ENCODE results near the gene SIGMAR1. TPM values are rescaled to one million over a fixed set of nuclear protein-coding genes. Genes with fewer than 3 reads are reported as not detected.

SIGMAR1 gene
- total and polyA plus RNA-seq, 2 of the 8 experiments (the other 6 are each of a cell fraction or from before 2014, with no cell fraction given) = 84.2 to 134 TPM

DNA sequence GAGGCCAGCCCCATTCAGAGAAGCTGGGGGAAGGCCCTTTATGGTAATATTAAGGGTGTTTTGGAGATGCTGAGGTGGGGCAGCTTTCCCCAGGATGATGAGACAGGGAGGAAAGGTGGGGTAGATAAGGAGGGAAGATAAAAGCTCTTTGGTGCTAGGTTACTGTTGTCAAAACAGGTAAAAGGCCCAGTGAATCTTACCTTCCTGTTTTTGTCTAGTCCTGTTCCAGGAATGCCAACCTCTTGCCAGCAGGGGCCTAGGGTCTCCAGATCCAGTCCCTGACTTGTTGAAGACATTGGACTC is 25.7 kb upstream of the SIGMAR1 start:
- Histone ChIP-seq H3K4ac (replicated peaks; ENCODE audit: insufficient read length, low read depth, low read length) (no peak overlapping the region), H3K27ac (ENCODE audit: low read depth, low read length) (no peak overlapping the region), H3K36me3 (ENCODE audit: control insufficient read depth in 2 of 4, insufficient read depth in 4 of 4, low read length in 3 of 4) (peaks cover 0 to 2% (median 0%) of the 10 kb centered on the region in 4 experiments; a peak in 2 of 8 replicates), H4K91ac (replicated peaks; ENCODE audit: insufficient read length, low read length) (no peak overlapping the region), H3K4me1 (replicated peaks in 1 of 4; ENCODE audit: control insufficient read depth in 3 of 4, insufficient read depth in 4 of 4, low read length in 3 of 4) (peaks cover 0 to 4% (median 2%) of the 10 kb centered on the region in 4 experiments; a peak in 2 of 7 replicates), H3K27me3 (replicated peaks in 1 of 4; ENCODE audit: control insufficient read depth in 3 of 4, extremely low read depth in 1 of 4, insufficient read depth in 3 of 4, low read length in 3 of 4) (peaks cover 0 to 5% (median 0%) of the 10 kb centered on the region in 4 experiments; a peak in 2 of 7 replicates), H3K9me3 (ENCODE audit: insufficient read depth in 2 of 2, low read depth in 1 of 2, low read length in 1 of 2) (no peaks in the 10 kb centered on the region), H3K18ac (ENCODE audit: extremely low read depth, low read length) (no peak overlapping the region), H3K79me1 (ENCODE audit: low read depth, low read length) (no peaks in the 10 kb centered on the region), H3K23ac (ENCODE audit: insufficient read length) (no peak overlapping the region), H4K5ac (ENCODE audit: insufficient read length, low read depth, low read length) (no peak overlapping the region), H2AFZ (ENCODE audit: low read length) (no peak overlapping the region), H4K8ac (ENCODE audit: extremely low read depth, insufficient read depth, low read length) (no peak overlapping the region), H3K4me2 (ENCODE audit: insufficient read depth in 1 of 2, low read depth in 2 of 2, low read length in 2 of 2) (no peak overlapping the region), H2BK20ac (ENCODE audit: low read length) (no peak overlapping the region), H3K9ac (replicated peaks in 1 of 4; ENCODE audit: extremely low read depth in 1 of 4, low read depth in 3 of 4, low read length in 3 of 4) (no peak overlapping the region), H3K23me2 (ENCODE audit: low read depth, low read length) (peaks cover 9% of the 10 kb centered on the region), H2BK5ac (ENCODE audit: low read depth, low read length) (no peak overlapping the region), H2AK5ac (ENCODE audit: low read depth, low read length) (no peak overlapping the region), H2BK15ac (ENCODE audit: low read length) (no peak overlapping the region), H3K56ac (replicated peaks; ENCODE audit: insufficient read length, low read depth, low read length) (no peak overlapping the region), H3K79me2 (ENCODE audit: control insufficient read depth in 1 of 2, insufficient read depth in 2 of 2, low read length in 2 of 2) (peaks cover 0 to 8% of the 10 kb centered on the region in 2 experiments; a peak in 1 of 4 replicates), H4K20me1 (replicated peaks in 1 of 2; ENCODE audit: control insufficient read depth in 1 of 2, insufficient read depth in 2 of 2, low read length in 2 of 2) (peaks cover 0 to 1% of the 10 kb centered on the region in 2 experiments), H3K4me3 (ENCODE audit: extremely low read depth in 1 of 4, insufficient read depth in 2 of 4, low read depth in 3 of 4, low read length in 4 of 4) (no peak overlapping the region), H3K14ac (ENCODE audit: insufficient read length) (no peak overlapping the region), H2BK120ac (replicated peaks; ENCODE audit: low read depth, low read length) (no peak overlapping the region), H2BK12ac (ENCODE audit: low read depth, low read length) (no peak overlapping the region)
- TF ChIP-seq ZNF274 (IDR thresholded peaks at IDR 0.05; ENCODE audit: borderline replicate concordance, extremely low read depth, low read length) = no peak
- no peak for TF ChIP-seq RBBP5 (IDR thresholded peaks at IDR 0.05; ENCODE audit: borderline replicate concordance, low read depth, low read length)
- TF ChIP-seq HDAC6 (IDR thresholded peaks at IDR 0.05; ENCODE audit: low read depth, low read length) = no peak
- no peak for TF ChIP-seq PHF8 (conservative IDR thresholded peaks at IDR 0.05; ENCODE audit: low read depth, low read length)
- no peak for TF ChIP-seq POLR2AphosphoS5 (IDR thresholded peaks at IDR 0.05; ENCODE audit: low read depth, low read length)
- no peak for TF ChIP-seq CEBPB (IDR thresholded peaks at IDR 0.05; ENCODE audit: low read depth, low read length)
- TF ChIP-seq CTBP2 (IDR thresholded peaks at IDR 0.05; ENCODE audit: borderline replicate concordance, insufficient read depth, insufficient read length, low read length) = no peak
- TF ChIP-seq RXRA (IDR thresholded peaks at IDR 0.05; ENCODE audit: insufficient read depth, low read depth, low read length) = no peak
- no peak for TF ChIP-seq JUN (IDR thresholded peaks at IDR 0.05; ENCODE audit: low read depth, low read length)
- DNase-seq (ENCODE audit: low read depth in 1 of 2, low spot score in 2 of 2) (no peak), FAIRE-seq (no peak)
- ChIA-PET POLR2A (ENCODE audit: partially characterized antibody) (interaction anchor here (2.6 to 7.7 kb wide), 2 partner anchors 8 to 14 kb away, joined by 10 to 92 read pairs; partner anchors contain the start of genes GALT and IL11RA), CTCF (ENCODE audit: partially characterized antibody) (interaction anchor here (0.9 to 15.2 kb wide), 8 partner anchors 12 to 48 kb away, joined by 3 to 277 read pairs (median 10); partner anchors contain the start of genes ARID3C, GALT, IL11RA and SIGMAR1)
